Measurements from ENCODE around the gene DLGAP1. TPM values are rescaled to one million over a fixed set of nuclear protein-coding genes. Genes with fewer than 3 reads are reported as not detected.

Gene DLGAP1
- total and polyA plus RNA-seq, 2 of the 13 experiments (the other 11 are each of a cell fraction or from before 2014, with no cell fraction given): 0.01 TPM; not detected in 1

- Histone ChIP-seq H4K20me1 (ENCODE audit: insufficient read depth, low read length) (no peaks in the 10 kb centered on the region), H3K4me1 (ENCODE audit: insufficient read depth, low read length) (peaks cover 7% of the 10 kb centered on the region), H3K27me3 (ENCODE audit: control insufficient read depth in 1 of 2, insufficient read depth in 2 of 2, low read length in 2 of 2) (no peaks in the 10 kb centered on the region; a peak in 1 of 5 replicates), H2AFZ (ENCODE audit: low read length) (no peak overlapping the region), H3K36me3 (replicated peaks in 1 of 2; ENCODE audit: control insufficient read depth in 1 of 2, insufficient read depth in 2 of 2, low read length in 2 of 2) (no peaks in the 10 kb centered on the region), H3K9me3 (ENCODE audit: low read length) (no peaks in the 10 kb centered on the region), H3K79me2 (ENCODE audit: insufficient read depth, low read length) (no peaks in the 10 kb centered on the region), H3K4me2 (ENCODE audit: low read depth, low read length) (no peak overlapping the region), H3K27ac (ENCODE audit: extremely low read length, insufficient read depth, low read length) (no peak overlapping the region), H3K4me3 (replicated peaks in 1 of 3; ENCODE audit: insufficient read depth in 1 of 3, low read depth in 2 of 3, low read length in 3 of 3) (no peak overlapping the region), H3K9ac (ENCODE audit: insufficient read depth, low read depth, low read length) (no peak overlapping the region)
- ATAC-seq (no peak), FAIRE-seq (no peak), DNase-seq (ENCODE audit: low spot score) (no peak)
- in situ Hi-C loops (cut with HindIII; ENCODE audit: extremely low pct_ligation_motif_present, low pct_unique_long_range_greater_than_20kb): no loop called here
- POLR2A ChIA-PET: no interaction called here
- intact Hi-C loops (cut with micrococcal nuclease; ENCODE audit: unreplicated experiment): no loop called here
- 55% methylated on average over 8 of the region's 8 CpGs for WGBS (ENCODE audit: low lambda C conversion rate)
- TF ChIP-seq JUN (CRISPR knock-in tag; IDR thresholded peaks at IDR 0.05): no peak
- TF ChIP-seq EHMT2 (IDR thresholded peaks at IDR 0.05; ENCODE audit: borderline replicate concordance, low read depth, low read length): no peak
- no peak for TF ChIP-seq KIAA2018 (CRISPR knock-in tag; IDR thresholded peaks at IDR 0.05; ENCODE audit: borderline replicate concordance)
- CTCF ChIA-PET (ENCODE audit: low intra/inter-chr PET ratio, low total read pairs): no interaction called here
- BruUV-seq (replicated peaks): no TSS peak
Measured at GRCh38 chr18:3713708-3714107, 741.4 kb downstream of the DLGAP1 start.

Measured in HepG2 (cell line).